Endothelial cell of umbilical vein (primary cell): ENCODE results near the gene TMEM131. TPM values are rescaled to one million over a fixed set of nuclear protein-coding genes. Genes with fewer than 3 reads are reported as not detected.

ENCODE experiments used
- BruUV-seq: library from RNA; stranded (reverse); fragments of 400-500 nt; replicated peaks from 2 replicates; lab custom pipeline; 2021; lab: Mats Ljungman, UMichigan
- CTCF ChIA-PET: fragments of 300-600, 350-600 bp; sonication (Branson Sonifier 250); formaldehyde crosslinking; loops from one replicate; lab custom pipeline; 2021; ENCODE audit warnings: antibody characterized with exemption, inconsistent platforms; lab: Charles Lee
- POLR2A ChIA-PET: fragments of 300-600, 350-600 bp; sonication (Branson Sonifier 250); formaldehyde crosslinking; loops from one replicate; lab custom pipeline; 2021; ENCODE audit warnings: antibody characterized with exemption, inconsistent platforms; lab: Charles Lee
- DNase-seq: peaks from one replicate; pipeline ENCODE4 v3.0.0-alpha.2; 2011; ENCODE audit warnings: low read depth, low spot score
- FAIRE-seq: peaks from 2 replicates; lab custom pipeline; 2011; peaks lifted over from hg19 to GRCh38; lab: Jason Lieb, UNC
- H2AFZ ChIP-seq: 2 replicates; pipeline ENCODE4 v1.6.0; 2012; ENCODE audit warnings: low read depth, low read length, control low read depth, inconsistent platforms
- H3K27ac ChIP-seq: 2 replicates; pipeline ENCODE4 v1.5.1; 2011; ENCODE audit warnings: low read depth, mild to moderate bottlenecking, control low read depth, low read length, moderate library complexity; ENCODE audit not compliant: insufficient read depth
- H3K27me3 ChIP-seq, 2 experiments: 2 replicates each; pipeline versions ENCODE4 v1.6.0 to v1.6.1; 2011; ENCODE audit warnings: low read length in 2 of 2, mixed read lengths in 1 of 2; ENCODE audit not compliant: control insufficient read depth in 2 of 2, insufficient read depth in 2 of 2
- H3K36me3 ChIP-seq, 2 experiments: 2 replicates in 1 of 2; 3 replicates in 1 of 2; pipeline ENCODE4 v1.5.1; 2011; ENCODE audit warnings: low read length in 2 of 2, mild to moderate bottlenecking in 1 of 2, moderate library complexity in 1 of 2; ENCODE audit not compliant: control insufficient read depth in 2 of 2, insufficient read depth in 2 of 2; ENCODE audit errors: extremely low read depth in 1 of 2
- H3K4me1 ChIP-seq: 3 replicates; pipeline ENCODE4 v1.5.1; 2011; ENCODE audit warnings: mild to moderate bottlenecking, low read length; ENCODE audit not compliant: control insufficient read depth, insufficient read depth; ENCODE audit errors: extremely low read depth
- H3K4me2 ChIP-seq: 2 replicates; pipeline ENCODE4 v1.6.1; 2011; ENCODE audit warnings: low read length, control low read depth, mixed read lengths; ENCODE audit not compliant: insufficient read depth
- H3K4me3 ChIP-seq, 3 experiments: fragments of 200-600 bp in 1 of 3; sonication (generic), shearing (Covaris generic) in 1 of 3; replicated peaks in 1 of 3; 2 replicates each; pipeline ENCODE4 v1.5.1; 2011 to 2016; ENCODE audit warnings: control low read depth in 3 of 3, low read length in 3 of 3, mild to moderate bottlenecking in 2 of 3, inconsistent platforms in 1 of 3, low read depth in 1 of 3, moderate library complexity in 1 of 3; ENCODE audit not compliant: insufficient read depth in 1 of 3
- H3K79me2 ChIP-seq: 2 replicates; pipeline ENCODE4 v1.6.0; 2012; ENCODE audit warnings: low read length, inconsistent platforms; ENCODE audit not compliant: control insufficient read depth, insufficient read depth
- H3K9ac ChIP-seq: replicated peaks from 2 replicates; pipeline ENCODE3; 2011; ENCODE audit warnings: low read length, control low read depth; ENCODE audit not compliant: insufficient read depth; ENCODE audit errors: extremely low read depth
- H3K9me1 ChIP-seq: replicated peaks from 3 replicates; pipeline ENCODE4 v1.6.0; 2011; ENCODE audit warnings: mild to moderate bottlenecking, low read length; ENCODE audit not compliant: control insufficient read depth, insufficient read depth; ENCODE audit errors: extremely low read depth
- H3K9me3 ChIP-seq: replicated peaks from 2 replicates; pipeline ENCODE4 v1.5.1; 2012; ENCODE audit warnings: low read length, inconsistent platforms; ENCODE audit not compliant: control insufficient read depth, insufficient read depth
- H4K20me1 ChIP-seq: replicated peaks from 2 replicates; pipeline ENCODE3; 2011; ENCODE audit warnings: mild to moderate bottlenecking, low read length; ENCODE audit not compliant: control insufficient read depth, insufficient read depth; ENCODE audit errors: extremely low read depth
- CTCF ChIP-seq, 2 donors: IDR thresholded peaks; 1 replicate in 1 of 2; 2 replicates in 1 of 2; pipeline ENCODE4 v1.5.1; 2011; ENCODE audit warnings: low read length in 2 of 2, mild to moderate bottlenecking in 2 of 2, moderate library complexity in 2 of 2, control low read depth in 1 of 2, inconsistent platforms in 1 of 2, low read depth in 1 of 2; ENCODE audit not compliant: insufficient read depth in 1 of 2; ENCODE audit errors: extremely low read depth in 1 of 2
- EZH2 ChIP-seq: IDR thresholded peaks from 2 replicates; pipeline ENCODE4 v1.6.1; 2012; ENCODE audit warnings: borderline replicate concordance, low read depth, mild to moderate bottlenecking, moderate library complexity, low read length, inconsistent platforms; ENCODE audit not compliant: severe bottlenecking
- GATA2 ChIP-seq: IDR thresholded peaks from 2 replicates; pipeline ENCODE4 v1.7.0; 2011; ENCODE audit warnings: low read depth, mild to moderate bottlenecking, moderate library complexity, mixed read lengths, low read length; ENCODE audit not compliant: insufficient read length, insufficient read depth
- JUN ChIP-seq: IDR thresholded peaks from 2 replicates; pipeline ENCODE4 v1.6.1; 2011; ENCODE audit warnings: borderline replicate concordance, low read depth; ENCODE audit not compliant: insufficient read length, insufficient read depth
- MAX ChIP-seq: IDR thresholded peaks from 2 replicates; pipeline ENCODE4 v1.6.1; 2011; ENCODE audit not compliant: insufficient read depth, insufficient read length
- MYC ChIP-seq: IDR thresholded peaks from one replicate; pipeline ENCODE4 v1.6.1; 2011; ENCODE audit warnings: mild to moderate bottlenecking, low read depth, low read length
- POLR2A ChIP-seq: IDR thresholded peaks from 2 replicates; pipeline ENCODE4 v1.6.1; 2012; ENCODE audit warnings: low read depth, mild to moderate bottlenecking, control low read depth, low read length
- POLR2AphosphoS5 ChIP-seq: IDR thresholded peaks from 2 replicates; pipeline ENCODE4 v1.6.1; 2012; ENCODE audit warnings: low read depth, mild to moderate bottlenecking, control low read depth, low read length, moderate library complexity; ENCODE audit not compliant: insufficient read depth
- dilution Hi-C: fragments of 300-500 bp; cut with MboI; formaldehyde crosslinking; loops from one replicate; pipeline ENCODE4 v1.15.0; 2019; ENCODE audit warnings: low sequenced_read_pairs; ENCODE audit not compliant: extremely low pct_ligation_motif_present
- intact Hi-C: fragments of 100-400 bp; cut with micrococcal nuclease; formaldehyde crosslinking; loops from one replicate; pipeline ENCODE4 v1.10.0; 2022
- polyA plus RNA-seq, 4 experiments: library from polyadenylated mRNA; depleted of rRNA in 3 of 4; stranded (reverse) in 3 of 4; unstranded in 1 of 4; fragments of >200 nt; gene quantifications; 2 replicates each; pipeline versions ENCODE4 v1.2.1 to v1.2.3, GENCODE V29; 2011 to 2012; ENCODE audit warnings: missing spikeins in 1 of 4
- total RNA-seq: library from RNA; stranded (reverse); gene quantifications from 2 replicates; pipeline ENCODE4 v1.2.3, GENCODE V29; 2021

The TMEM131 gene
- total and polyA plus RNA-seq, 2 donors (not counting 3 experiments of a cell fraction or from before 2014, with no cell fraction given) = 12.2 to 28.6 TPM

- Histone ChIP-seq H3K4me2 (no peak overlapping the region), H3K36me3 (no peaks in the 10 kb centered on the region), H3K9me1 (no peaks in the 10 kb centered on the region), H4K20me1 (no peaks in the 10 kb centered on the region), H3K79me2 (no peaks in the 10 kb centered on the region), H3K9me3 (no peaks in the 10 kb centered on the region), H3K4me1 (peaks cover 4% of the 10 kb centered on the region), H3K27me3 (no peaks in the 10 kb centered on the region), H3K9ac (no peak overlapping the region), H3K27ac (no peak overlapping the region), H3K4me3 (no peak overlapping the region), H2AFZ (no peak overlapping the region)
- TF ChIP-seq CTCF (IDR thresholded peaks at IDR 0.05; ENCODE audit: extremely low read depth in 1 of 2, insufficient read depth in 1 of 2, low read depth in 1 of 2, low read length in 2 of 2) (no peak), MYC (no peak), POLR2AphosphoS5 (no peak), GATA2 (no peak)
- POLR2A ChIA-PET = no interaction called here
- intact Hi-C loops (no loop called here), dilution Hi-C loops (no loop called here)
- no TSS peak for BruUV-seq
- CTCF ChIA-PET = no interaction called here
- DNase-seq (no peak), FAIRE-seq (no peak)
Observed at GRCh38 chr2:97747285-97747684, 248.5 kb downstream of the TMEM131 start.

- ChIA-PET CTCF (interaction anchor here (1.3 to 1.4 kb wide), 2 partner anchors 16 to 17 kb away, joined by 3 read pairs; no protein-coding TSS in a partner anchor), POLR2A (no interaction called here)
- DNase-seq (no peak), FAIRE-seq (no peak)
- no peaks in the 10 kb centered on the region for H3K9me3 ChIP-seq
- H3K4me1 ChIP-seq = peaks cover 7% of the 10 kb centered on the region
- no peak overlapping the region for H3K4me3 ChIP-seq
- no peaks in the 10 kb centered on the region for H4K20me1 ChIP-seq
- H3K9me1 ChIP-seq = no peaks in the 10 kb centered on the region
- no peak overlapping the region for H3K4me2 ChIP-seq
- no peak overlapping the region for H3K9ac ChIP-seq
- no peak for TF ChIP-seq EZH2
- TF ChIP-seq GATA2 = no peak
- no peak for TF ChIP-seq MAX
- no peak for TF ChIP-seq POLR2A
- no peak for TF ChIP-seq JUN
- H3K27ac ChIP-seq = no peak overlapping the region
- intact Hi-C loops = no loop called here
- no peaks in the 10 kb centered on the region for H3K36me3 ChIP-seq
- H3K27me3 ChIP-seq = no peaks in the 10 kb centered on the region
- dilution Hi-C loops = no loop called here
- H2AFZ ChIP-seq = no peak overlapping the region
- H3K79me2 ChIP-seq = no peaks in the 10 kb centered on the region
- BruUV-seq = no TSS peak
Observed at GRCh38 chr2:97745474-97746174, 250.1 kb downstream of the TMEM131 start.
